Hepatocyte (in vitro differentiated cells): ENCODE results near the gene MAGI2. TPM values are rescaled to one million over a fixed set of nuclear protein-coding genes. Genes with fewer than 3 reads are reported as not detected.

ENCODE experiments used
- DNase-seq: peaks from one replicate; pipeline ENCODE4 v3.0.0-alpha.2; 2016; ENCODE audit warnings: low spot score
- H2AFZ ChIP-seq: fragments of 200-600 bp; sonication (generic); 2 replicates; pipeline ENCODE4 v1.6.0; 2016; ENCODE audit warnings: antibody characterized with exemption, mild to moderate bottlenecking
- H3K27ac ChIP-seq: fragments of 200-600 bp; sonication (generic); 2 replicates; pipeline ENCODE4 v1.5.1; 2016; ENCODE audit warnings: mild to moderate bottlenecking
- H3K27me3 ChIP-seq: fragments of 200-600 bp; sonication (generic); 2 replicates; pipeline ENCODE4 v1.6.1; 2016
- H3K36me3 ChIP-seq: fragments of 200-600 bp; sonication (generic); replicated peaks from 2 replicates; pipeline ENCODE4 v1.5.1; 2016; ENCODE audit warnings: low read depth; ENCODE audit not compliant: insufficient read depth
- H3K4me1 ChIP-seq: fragments of 200-600 bp; sonication (generic); 2 replicates; pipeline ENCODE4 v1.5.1; 2016; ENCODE audit warnings: mild to moderate bottlenecking, moderate library complexity; ENCODE audit not compliant: insufficient read depth
- H3K4me2 ChIP-seq: fragments of 200-600 bp; sonication (generic); 2 replicates; pipeline ENCODE4 v1.6.0; 2016
- H3K4me3 ChIP-seq: fragments of 200-600 bp; sonication (generic); 2 replicates; pipeline ENCODE4 v1.5.1; 2016; ENCODE audit warnings: mild to moderate bottlenecking
- H3K79me2 ChIP-seq: fragments of 200-600 bp; sonication (generic); 2 replicates; pipeline ENCODE4 v1.6.0; 2017; ENCODE audit warnings: mild to moderate bottlenecking
- H3K9me2 ChIP-seq: fragments of 200-600 bp; sonication (generic); replicated peaks from 2 replicates; pipeline ENCODE4 v1.6.0; 2017; ENCODE audit warnings: mild to moderate bottlenecking; ENCODE audit not compliant: insufficient read depth
- H3K9me3 ChIP-seq: fragments of 200-600 bp; sonication (generic); 2 replicates; pipeline ENCODE4 v1.5.1; 2016; ENCODE audit warnings: low read depth, mild to moderate bottlenecking
- H4K20me1 ChIP-seq: fragments of 200-600 bp; sonication (generic); 2 replicates; pipeline ENCODE4 v1.6.0; 2016; ENCODE audit warnings: mild to moderate bottlenecking; ENCODE audit not compliant: insufficient read depth, poor library complexity, severe bottlenecking
- CTCF ChIP-seq: fragments of 200-600 bp; sonication (generic); IDR thresholded peaks from 2 replicates; pipeline ENCODE4 v1.5.1; 2016; ENCODE audit warnings: antibody characterized with exemption, mild to moderate bottlenecking; ENCODE audit not compliant: poor library complexity
- EZH2 ChIP-seq: fragments of 200-600 bp; sonication (generic); IDR thresholded peaks from 2 replicates; pipeline ENCODE4 v1.6.1; 2016; ENCODE audit warnings: antibody characterized with exemption, mild to moderate bottlenecking, borderline replicate concordance
- EZH2phosphoT487 ChIP-seq: fragments of 200-600 bp; sonication (generic); IDR thresholded peaks from one replicate; pipeline ENCODE4 v1.6.1; 2018; ENCODE audit warnings: antibody characterized with exemption, mild to moderate bottlenecking, low read depth, moderate library complexity; ENCODE audit not compliant: unreplicated experiment, severe bottlenecking
- WGBS: methylation state at CpG from one replicate; pipeline ENCODE4 v1.1.6; 2016; ENCODE audit warnings: low lambda C conversion rate; ENCODE audit errors: missing lambda C conversion rate; 5-methylcytosine and 5-hydroxymethylcytosine counted together
- polyA plus RNA-seq: library from polyadenylated mRNA; unstranded; fragments of >200 nt; fragmentation: Nextera tagmentation; extraction: Ambion mirVana; gene quantifications from 2 replicates; pipeline ENCODE4 v1.2.1, GENCODE V29; 2016
- total RNA-seq: library from RNA; depleted of rRNA; stranded (reverse); fragments of >200 nt; gene quantifications from 2 replicates; pipeline ENCODE4 v1.2.3, GENCODE V29; 2014

Gene MAGI2
- total and polyA plus RNA-seq, 2 experiments from 2014 or later, result 3.1 to 6.7 TPM

GRCh38 chr7:78565784-78566183, 887.7 kb downstream of the MAGI2 start:
- WGBS, result 70% methylated on average over 5 of the region's 5 CpGs
- TF ChIP-seq EZH2phosphoT487, result no peak
- no peak for TF ChIP-seq EZH2
- no peak for TF ChIP-seq CTCF
- no peaks in the 10 kb centered on the region for H3K4me1 ChIP-seq

GRCh38 chr7:78563191-78563590, 890.3 kb downstream of the MAGI2 start:
- Histone ChIP-seq H3K27ac (no peak overlapping the region), H4K20me1 (no peaks in the 10 kb centered on the region), H3K4me1 (no peaks in the 10 kb centered on the region), H3K4me3 (no peak overlapping the region), H3K4me2 (no peak overlapping the region), H3K79me2 (no peaks in the 10 kb centered on the region), H3K36me3 (no peaks in the 10 kb centered on the region), H3K27me3 (no peaks in the 10 kb centered on the region), H2AFZ (no peak overlapping the region), H3K9me2 (no peaks in the 10 kb centered on the region), H3K9me3 (no peaks in the 10 kb centered on the region)
- TF ChIP-seq CTCF, result no peak
- no peak for TF ChIP-seq EZH2
- no peak for TF ChIP-seq EZH2phosphoT487
- no peak for DNase-seq
- WGBS, result 59% methylated on average over 5 of the region's 5 CpGs

More at GRCh38 chr7:78565784-78566183, 887.7 kb downstream of the MAGI2 start:
- Histone ChIP-seq H3K27me3 (no peaks in the 10 kb centered on the region), H3K79me2 (no peaks in the 10 kb centered on the region), H3K9me3 (no peaks in the 10 kb centered on the region), H3K9me2 (no peaks in the 10 kb centered on the region), H4K20me1 (no peaks in the 10 kb centered on the region), H3K4me3 (no peak overlapping the region), H3K27ac (no peak overlapping the region), H2AFZ (no peak overlapping the region), H3K36me3 (no peaks in the 10 kb centered on the region), H3K4me2 (no peak overlapping the region)
- no peak for DNase-seq

- H3K9me2 ChIP-seq, result no peaks in the 10 kb centered on the region
- H3K4me3 ChIP-seq, result no peak overlapping the region
- H3K4me2 ChIP-seq, result no peak overlapping the region
- H3K27ac ChIP-seq, result no peak overlapping the region
- H2AFZ ChIP-seq, result no peak overlapping the region
- H3K36me3 ChIP-seq, result no peaks in the 10 kb centered on the region
- H4K20me1 ChIP-seq, result no peaks in the 10 kb centered on the region
- no peaks in the 10 kb centered on the region for H3K27me3 ChIP-seq
- no peaks in the 10 kb centered on the region for H3K4me1 ChIP-seq
- no peak for TF ChIP-seq CTCF
- TF ChIP-seq EZH2, result no peak
- TF ChIP-seq EZH2phosphoT487, result no peak
- no peaks in the 10 kb centered on the region for H3K79me2 ChIP-seq
- H3K9me3 ChIP-seq, result no peaks in the 10 kb centered on the region
- no peak for DNase-seq
Observed at GRCh38 chr7:78562191-78562590, 891.3 kb downstream of the MAGI2 start.

GRCh38 chr7:78558566-78558965, 894.9 kb downstream of the MAGI2 start:
- Histone ChIP-seq H3K4me2 (no peak overlapping the region), H3K9me3 (no peaks in the 10 kb centered on the region), H3K27ac (no peak overlapping the region), H3K27me3 (no peaks in the 10 kb centered on the region), H3K9me2 (no peaks in the 10 kb centered on the region), H2AFZ (no peak overlapping the region), H3K36me3 (no peaks in the 10 kb centered on the region), H3K4me3 (no peak overlapping the region), H3K79me2 (no peaks in the 10 kb centered on the region), H3K4me1 (no peaks in the 10 kb centered on the region), H4K20me1 (no peaks in the 10 kb centered on the region)
- TF ChIP-seq CTCF (no peak), EZH2phosphoT487 (no peak), EZH2 (no peak)
- WGBS, result 64% methylated on average over 3 of the region's 3 CpGs
- no peak for DNase-seq
